ENCODE data around the gene CARD9. TPM values are rescaled to one million over a fixed set of nuclear protein-coding genes. Genes with fewer than 3 reads are reported as not detected.

CARD9 gene
- total RNA-seq, 3 donors from 2014 or later, result 2.2 to 2.4 (median 2.2) TPM

DNA sequence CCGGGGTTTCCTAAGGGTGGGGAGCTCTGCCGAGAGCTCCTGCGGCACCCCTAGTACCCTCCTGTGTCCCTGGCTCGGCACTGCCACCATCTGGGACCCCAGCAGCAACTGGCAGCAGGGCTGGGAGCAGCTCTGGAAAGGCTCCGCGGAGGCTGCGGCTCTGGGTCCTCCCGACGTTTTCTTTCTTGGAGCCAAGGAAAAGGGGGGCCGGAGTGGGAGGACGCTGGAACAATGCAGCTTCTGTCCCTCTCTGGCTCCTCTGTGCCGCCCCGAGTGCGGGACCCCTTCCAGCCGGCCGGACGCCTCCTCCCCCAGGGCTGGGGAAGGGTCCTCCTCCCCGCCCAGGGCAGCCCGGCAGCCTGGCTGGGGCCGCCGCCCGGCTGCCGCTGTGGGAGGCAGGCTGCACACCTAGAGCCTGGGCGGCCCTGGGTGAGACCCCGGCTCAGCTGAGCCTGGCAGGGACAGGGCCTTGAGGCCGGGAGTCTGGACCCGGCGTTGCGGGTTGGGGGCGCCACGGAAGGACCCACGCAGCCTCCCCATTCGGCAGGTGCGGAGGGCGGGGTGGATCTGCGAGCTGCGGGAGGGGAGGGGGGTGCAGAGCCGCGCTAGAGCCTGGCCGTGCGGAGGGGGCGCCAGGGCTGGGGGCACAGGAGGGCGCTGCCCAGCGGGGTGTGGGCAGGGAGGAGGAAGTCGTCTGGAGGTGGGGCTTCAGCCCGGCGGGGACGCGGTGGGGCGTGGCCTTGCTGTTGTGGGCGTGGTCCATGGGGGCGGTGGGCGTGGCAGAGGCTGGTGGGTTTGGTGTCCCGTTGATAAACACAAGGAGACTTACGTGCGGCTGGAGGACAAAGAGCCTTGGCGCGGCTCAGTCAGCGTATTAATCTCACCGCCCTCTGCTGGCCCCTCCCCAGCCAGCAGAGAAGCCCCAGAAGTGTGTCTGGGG lies 31.0 kb downstream of the CARD9 start:
- H3K4me1 ChIP-seq (ENCODE audit: low read depth), result peaks cover 18% of the 10 kb centered on the region
- TF ChIP-seq, protein P1, sequence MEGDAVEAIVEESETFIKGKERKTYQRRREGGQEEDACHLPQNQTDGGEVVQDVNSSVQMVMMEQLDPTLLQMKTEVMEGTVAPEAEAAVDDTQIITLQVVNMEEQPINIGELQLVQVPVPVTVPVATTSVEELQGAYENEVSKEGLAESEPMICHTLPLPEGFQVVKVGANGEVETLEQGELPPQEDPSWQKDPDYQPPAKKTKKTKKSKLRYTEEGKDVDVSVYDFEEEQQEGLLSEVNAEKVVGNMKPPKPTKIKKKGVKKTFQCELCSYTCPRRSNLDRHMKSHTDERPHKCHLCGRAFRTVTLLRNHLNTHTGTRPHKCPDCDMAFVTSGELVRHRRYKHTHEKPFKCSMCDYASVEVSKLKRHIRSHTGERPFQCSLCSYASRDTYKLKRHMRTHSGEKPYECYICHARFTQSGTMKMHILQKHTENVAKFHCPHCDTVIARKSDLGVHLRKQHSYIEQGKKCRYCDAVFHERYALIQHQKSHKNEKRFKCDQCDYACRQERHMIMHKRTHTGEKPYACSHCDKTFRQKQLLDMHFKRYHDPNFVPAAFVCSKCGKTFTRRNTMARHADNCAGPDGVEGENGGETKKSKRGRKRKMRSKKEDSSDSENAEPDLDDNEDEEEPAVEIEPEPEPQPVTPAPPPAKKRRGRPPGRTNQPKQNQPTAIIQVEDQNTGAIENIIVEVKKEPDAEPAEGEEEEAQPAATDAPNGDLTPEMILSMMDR (IDR thresholded peaks at IDR 0.05), result no peak
- intact Hi-C loops (cut with DNase I, micrococcal nuclease), result no loop called here
- no peaks in the 10 kb centered on the region for H3K36me3 ChIP-seq (ENCODE audit: low read depth)
- no peaks in the 10 kb centered on the region for H3K9me3 ChIP-seq
- H3K4me3 ChIP-seq, result no peak overlapping the region
- DNase-seq, result peak; percentile 84 to 92 (median 88)
- ATAC-seq, result peak; percentile 84

DNA sequence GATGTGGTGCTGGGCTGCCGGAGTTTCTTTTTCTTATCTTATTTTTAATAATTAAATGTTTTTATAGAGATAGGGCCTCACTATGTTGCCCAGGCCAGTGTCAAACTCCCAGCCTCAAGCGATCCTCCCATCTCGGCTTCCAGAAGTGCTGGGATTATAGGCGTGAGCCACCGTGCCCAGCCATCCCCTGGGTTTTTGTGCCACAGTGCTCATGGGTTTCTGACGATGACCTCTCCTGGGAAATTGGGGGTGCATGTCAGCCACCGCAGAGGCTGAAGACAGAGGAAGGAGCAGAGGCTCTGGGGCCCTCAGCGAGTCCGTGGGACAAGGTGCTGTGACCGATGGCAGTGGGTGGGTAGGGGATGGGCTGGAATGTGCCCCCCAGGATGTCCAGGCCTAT lies 31.7 kb downstream of the CARD9 start:
- Histone ChIP-seq H3K4me3 (no peak overlapping the region), H3K36me3 (ENCODE audit: low read depth) (no peaks in the 10 kb centered on the region), H3K4me1 (ENCODE audit: low read depth) (peaks cover 18% of the 10 kb centered on the region), H3K9me3 (no peaks in the 10 kb centered on the region)
- TF ChIP-seq, protein P1 (IDR thresholded peaks at IDR 0.05), result no peak
- no peak for DNase-seq
- intact Hi-C loops (cut with DNase I, micrococcal nuclease), result no loop called here
- ATAC-seq, result no peak

DNA sequence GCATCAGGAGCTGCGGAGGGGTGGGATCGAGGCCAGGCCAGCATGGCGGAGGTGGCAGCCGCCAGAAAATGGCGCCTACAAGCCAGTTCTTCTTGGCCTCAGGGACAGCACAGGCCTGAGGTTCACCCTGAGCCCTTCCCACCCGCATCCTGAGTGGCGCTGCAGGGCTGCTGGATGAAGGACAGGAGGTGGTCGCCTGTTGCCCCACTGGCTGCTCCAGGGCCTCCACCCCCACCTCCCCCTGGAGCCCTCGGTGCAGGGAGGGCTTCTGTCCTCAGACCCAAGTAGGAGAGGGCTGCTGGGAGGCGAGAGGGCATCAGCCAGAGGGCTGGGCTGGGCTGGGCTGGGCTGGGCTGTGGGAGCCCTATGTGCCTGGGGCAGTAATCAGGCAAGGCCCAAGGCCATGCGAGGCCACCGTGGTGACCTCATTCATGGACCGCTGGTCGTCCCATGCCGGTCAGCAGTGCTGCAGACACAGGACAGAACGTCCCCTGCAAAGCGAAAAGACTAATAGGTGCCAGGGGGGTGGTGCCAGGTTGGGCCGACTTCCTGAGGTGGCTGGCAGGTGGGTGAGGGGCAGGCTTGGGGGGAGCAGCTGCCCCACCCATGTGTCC lies 32.3 kb downstream of the CARD9 start:
- ATAC-seq (no peak), DNase-seq (no peak)
- no peaks in the 10 kb centered on the region for H3K9me3 ChIP-seq
- intact Hi-C loops (cut with DNase I, micrococcal nuclease), result no loop called here
- TF ChIP-seq, protein P1 (IDR thresholded peaks at IDR 0.05), result no peak
- H3K4me3 ChIP-seq, result no peak overlapping the region
- H3K36me3 ChIP-seq (ENCODE audit: low read depth), result no peaks in the 10 kb centered on the region
- peaks cover 18% of the 10 kb centered on the region for H3K4me1 ChIP-seq (ENCODE audit: low read depth)

DNA sequence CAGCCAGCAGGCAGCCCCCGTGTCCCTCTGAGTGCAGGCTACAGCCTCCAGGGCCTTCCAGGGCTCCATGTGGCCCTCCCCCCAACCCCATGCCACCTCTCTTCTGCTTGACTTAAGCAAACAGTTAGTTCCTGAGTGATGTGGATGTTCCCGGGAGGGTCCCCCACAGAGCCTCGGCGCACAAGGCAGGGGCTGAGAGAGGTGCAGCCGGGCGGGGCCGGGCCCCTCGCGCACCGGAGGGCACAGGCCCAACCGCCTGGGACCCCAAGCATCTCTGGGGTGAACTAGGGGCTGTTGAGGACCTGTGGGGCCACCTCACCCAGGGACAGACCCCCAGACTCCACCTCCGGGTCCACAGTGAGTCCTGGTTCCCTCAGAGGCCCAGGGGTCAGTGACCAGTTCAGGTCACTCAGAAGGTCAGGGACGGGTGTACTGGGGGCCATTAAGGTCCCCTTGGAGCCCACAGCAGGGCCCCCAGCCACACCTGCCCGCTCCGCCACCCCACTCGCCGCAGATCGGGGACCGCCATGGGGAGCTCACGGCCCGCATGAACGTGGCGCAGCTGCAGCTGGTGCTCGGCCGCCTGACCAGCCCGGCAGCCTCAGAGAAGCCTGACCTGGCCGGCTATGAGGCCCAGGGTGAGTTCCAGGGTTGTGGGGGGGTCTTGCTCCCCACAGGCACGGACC lies 33.0 kb downstream of the CARD9 start:
- Histone ChIP-seq H3K4me1 (ENCODE audit: low read depth) (peaks cover 13% of the 10 kb centered on the region), H3K4me3 (no peak overlapping the region), H3K36me3 (ENCODE audit: low read depth) (no peaks in the 10 kb centered on the region), H3K9me3 (no peaks in the 10 kb centered on the region)
- no peak for ATAC-seq
- no peak for DNase-seq
- intact Hi-C loops (cut with DNase I, micrococcal nuclease), result no loop called here
- TF ChIP-seq, protein P1 (IDR thresholded peaks at IDR 0.05), result no peak

DNA sequence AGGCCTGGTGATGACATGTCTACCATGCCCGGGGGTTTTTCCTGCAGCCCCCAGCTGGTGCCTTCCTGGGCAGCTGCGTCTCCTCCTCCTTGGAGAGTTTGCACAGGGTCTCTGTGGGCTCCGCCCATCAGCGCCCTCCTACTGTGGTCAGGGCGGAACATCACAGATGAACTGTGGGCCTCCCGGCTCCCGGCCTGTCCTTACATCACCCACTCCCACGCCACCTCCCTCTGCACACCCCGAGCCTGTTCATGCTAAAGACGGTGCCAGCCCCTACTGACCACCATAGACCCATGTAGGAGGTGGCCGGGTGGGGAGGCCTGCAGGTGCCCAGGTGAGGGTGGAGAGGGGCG lies 33.5 kb downstream of the CARD9 start:
- Histone ChIP-seq H3K36me3 (ENCODE audit: low read depth) (no peaks in the 10 kb centered on the region), H3K4me3 (no peak overlapping the region), H3K4me1 (ENCODE audit: low read depth) (peaks cover 11% of the 10 kb centered on the region), H3K9me3 (no peaks in the 10 kb centered on the region)
- ATAC-seq, result no peak
- intact Hi-C loops (cut with DNase I, micrococcal nuclease), result no loop called here
- no peak for DNase-seq
- TF ChIP-seq, protein P1 (IDR thresholded peaks at IDR 0.05), result no peak

Data from mucosa of descending colon (tissue), 3 donors.